K562 (cell line): Measurements from ENCODE around the gene TLX2. TPM values are rescaled to one million over a fixed set of nuclear protein-coding genes. Genes with fewer than 3 reads are reported as not detected.

Source experiments
- ATAC-seq: fragments of 200-7000 bp; cut with Tn5 transposase; 3 replicates; pipeline ENCODE4 v1.9.1; 2020; ENCODE audit warnings: moderate library complexity
- BruUV-seq: library from RNA; stranded (reverse); fragments of 400-500 nt; replicated peaks from 2 replicates; lab custom pipeline; 2021; lab: Mats Ljungman, UMichigan
- CTCF ChIA-PET: fragments of 300-600 bp; formaldehyde crosslinking; extraction: SDS; loops from one replicate; lab custom pipeline; 2021; ENCODE audit warnings: low intra/inter-chr PET ratio; lab: Yijun Ruan, JAX
- POLR2A ChIA-PET: fragments of 300-600, 350-650 bp; sonication (Branson Sonifier 250); formaldehyde crosslinking; extraction: SDS; loops from one replicate; lab custom pipeline; 2021; ENCODE audit warnings: antibody characterized with exemption, inconsistent platforms; lab: Yijun Ruan, JAX
- DNase-seq, 4 experiments: peaks; one replicate each; pipeline versions ENCODE4 v3.0.0 to v3.0.0-alpha.2; 2011 to 2018; ENCODE audit warnings: low spot score in 3 of 4, mixed read lengths in 3 of 4; ENCODE audit errors: extremely low read depth in 1 of 4
- FAIRE-seq: peaks from 2 replicates; lab custom pipeline; 2011; peaks lifted over from hg19 to GRCh38; lab: Jason Lieb, UNC
- H2AFZ ChIP-seq: 2 replicates; pipeline ENCODE4 v1.6.0; 2011; ENCODE audit warnings: low read depth, low read length, control low read depth, inconsistent platforms
- H3K27ac ChIP-seq: fragments of 200-600 bp; 3 replicates; pipeline ENCODE4 v1.8.0; 2011; ENCODE audit warnings: low read depth, mild to moderate bottlenecking, control low read depth, inconsistent platforms, low read length, moderate library complexity, mixed read lengths; ENCODE audit errors: extremely low read depth
- H3K27me3 ChIP-seq, 2 experiments: fragments of 300-600 bp in 1 of 2; 2 replicates in 1 of 2; 3 replicates in 1 of 2; pipeline versions ENCODE4 v1.6.0 to v1.8.0; 2011; ENCODE audit warnings: inconsistent platforms in 2 of 2, low read length in 2 of 2, mild to moderate bottlenecking in 1 of 2, mixed read lengths in 1 of 2, moderate library complexity in 1 of 2; ENCODE audit not compliant: control insufficient read depth in 2 of 2, insufficient read depth in 2 of 2
- H3K36me3 ChIP-seq: fragments of 300-600 bp; 3 replicates; pipeline ENCODE4 v1.8.0; 2011; ENCODE audit warnings: mild to moderate bottlenecking, low read length, inconsistent platforms; ENCODE audit not compliant: control insufficient read depth, insufficient read depth
- H3K4me1 ChIP-seq, 2 experiments: fragments of 200-600 bp in 1 of 2; replicated peaks in 1 of 2; 2 replicates in 1 of 2; 3 replicates in 1 of 2; pipeline versions ENCODE4 v1.5.1 to v1.8.0; 2011; ENCODE audit warnings: inconsistent platforms in 2 of 2, low read length in 2 of 2, mild to moderate bottlenecking in 1 of 2, mixed read lengths in 1 of 2, moderate library complexity in 1 of 2; ENCODE audit not compliant: control insufficient read depth in 2 of 2, insufficient read depth in 2 of 2
- H3K4me2 ChIP-seq: 2 replicates; pipeline ENCODE4 v1.6.1; 2011; ENCODE audit warnings: low read length, control low read depth, inconsistent platforms, mixed read lengths; ENCODE audit not compliant: insufficient read depth
- H3K4me3 ChIP-seq: fragments of 200-600 bp; sonication (generic), shearing (Covaris generic); 2 replicates; pipeline ENCODE4 v1.5.1; 2016; ENCODE audit warnings: control low read depth, inconsistent platforms
- H3K79me2 ChIP-seq: fragments of 200-600 bp; 3 replicates; pipeline ENCODE4 v1.8.0; 2011; ENCODE audit warnings: low read length, inconsistent platforms; ENCODE audit not compliant: control insufficient read depth, insufficient read depth
- H3K9ac ChIP-seq, 2 experiments: 2 replicates each; pipeline versions ENCODE4 v1.6.0 to v1.6.1; 2011; ENCODE audit warnings: low read depth in 2 of 2, low read length in 2 of 2, control low read depth in 1 of 2, inconsistent platforms in 1 of 2, mild to moderate bottlenecking in 1 of 2, mixed read lengths in 1 of 2; ENCODE audit not compliant: insufficient read depth in 1 of 2
- H3K9me1 ChIP-seq: one replicate; pipeline ENCODE4 v1.6.0; 2011; ENCODE audit warnings: inconsistent platforms, mild to moderate bottlenecking, low read length, moderate library complexity; ENCODE audit not compliant: control insufficient read depth, insufficient read depth
- H3K9me3 ChIP-seq: replicated peaks from 2 replicates; pipeline ENCODE4 v1.5.1; 2011; ENCODE audit warnings: low read depth, low read length, inconsistent platforms; ENCODE audit not compliant: control insufficient read depth, insufficient read depth
- H4K20me1 ChIP-seq: replicated peaks from 2 replicates; pipeline ENCODE4 v1.6.1; 2011; ENCODE audit warnings: low read length, inconsistent platforms, mixed read lengths; ENCODE audit not compliant: control insufficient read depth, insufficient read depth
- FUS ChIP-seq: fragments of 200-400 bp; formaldehyde crosslinking; optimal IDR thresholded peaks from 2 replicates; pipeline ENCODE3; 2017; ENCODE audit warnings: low read depth, low read length
- POLR2G ChIP-seq: fragments of 200-400 bp; formaldehyde crosslinking; IDR thresholded peaks from 2 replicates; pipeline ENCODE4 v1.6.1; 2017; ENCODE audit warnings: low read depth, mild to moderate bottlenecking, antibody characterized with exemption, low read length, moderate library complexity
- RFX7 ChIP-seq: fragments of 250-450 bp; sonication (Bioruptor Pico); IDR thresholded peaks from 2 replicates; pipeline ENCODE4 v1.5.1; 2021; ENCODE audit warnings: mild to moderate bottlenecking
- ZNF609 ChIP-seq: sonication (generic); formaldehyde crosslinking; IDR thresholded peaks from 2 replicates; pipeline ENCODE4 v1.8.1; 2023; ENCODE audit warnings: missing genetic modification reagents, mild to moderate bottlenecking, borderline replicate concordance
- WGBS: fragments of 100-300 bp; shearing (Covaris generic); methylation state at CpG from one replicate; pipeline ENCODE4 v1.1.6; 2016; ENCODE audit warnings: low coverage, mixed read lengths; ENCODE audit not compliant: insufficient coverage; ENCODE audit errors: missing lambda C conversion rate; 5-methylcytosine and 5-hydroxymethylcytosine counted together
- in situ Hi-C: fragments of 300-500 bp; cut with MboI; formaldehyde crosslinking; loops from 4 replicates; pipeline ENCODE4 v1.15.0; 2018; ENCODE audit warnings: inconsistent platforms, mixed read lengths
- intact Hi-C: fragments of 100-400 bp; cut with micrococcal nuclease; formaldehyde crosslinking; loops from 2 replicates; pipeline ENCODE4 v1.14.2; 2022
- polyA plus RNA-seq, 8 experiments: library from polyadenylated mRNA; depleted of rRNA in 4 of 8; stranded (reverse) in 5 of 8; unstranded in 3 of 8; fragments of >200 nt; fragmentation: Nextera tagmentation in 2 of 8; fragmentation: Illumina TruSeq in 1 of 8; extraction: Ambion mirVana in 2 of 8; extraction: Trizol in 1 of 8; gene quantifications; 2 replicates each; pipeline versions ENCODE4 v1.2.1 to v1.2.3, GENCODE V29; 2011 to 2014; ENCODE audit warnings: inconsistent platforms in 1 of 8, missing spikeins in 1 of 8
- total RNA-seq, 7 experiments: library from RNA; depleted of rRNA in 6 of 7; stranded (reverse); fragments of >200 nt in 6 of 7; fragmentation: Illumina TruSeq in 2 of 7; extraction: Trizol in 2 of 7; gene quantifications; 2 replicates each; pipeline versions ENCODE4 v1.2.1 to v1.2.3, GENCODE V29; 2011 to 2021; ENCODE audit warnings: low replicate concordance in 1 of 7
- TF ChIP-seq, protein P1 (sequence below): fragments of 250-450 bp; sonication (Bioruptor Pico); IDR thresholded peaks from 2 replicates; pipeline ENCODE4 v1.5.0; 2020; ENCODE audit warnings: mild to moderate bottlenecking

TLX2 gene
- total and polyA plus RNA-seq, 9 of the 15 experiments (the other 6 are each of a cell fraction or from before 2014, with no cell fraction given), result not detected

DNA sequence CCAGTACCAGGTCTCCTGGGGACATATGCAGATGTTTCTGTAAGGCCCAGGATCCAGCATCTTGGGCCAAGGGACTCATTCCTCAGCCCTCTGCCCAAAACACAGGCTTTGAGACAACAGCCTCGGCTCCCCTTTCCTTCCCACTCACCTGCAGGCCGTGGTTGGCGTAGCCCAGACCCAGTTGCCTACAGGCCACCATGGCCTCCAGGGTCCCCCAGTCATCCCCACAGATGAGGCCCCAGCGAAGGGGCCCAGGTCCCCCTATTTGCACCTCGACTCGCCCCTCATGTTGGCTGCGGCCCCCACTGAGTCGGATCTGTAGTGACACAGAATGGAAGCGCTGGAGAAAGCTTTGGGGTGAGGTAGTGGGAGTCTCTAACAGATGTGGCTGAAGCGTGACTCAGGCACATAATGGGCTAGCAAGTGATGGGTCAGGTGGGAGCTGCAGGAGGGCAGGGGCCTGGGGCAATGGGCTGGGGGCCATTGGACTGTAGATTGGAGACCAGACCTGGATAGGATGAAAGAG is 21.3 kb downstream of the TLX2 start:
- DNase-seq (no peak), ATAC-seq (no peak)
- WGBS, result 52% methylated on average over 10 of the region's 10 CpGs
- TF ChIP-seq FUS (no peak), POLR2G (peak; percentile 53)
- TF ChIP-seq, all 486 proteins: peak for 1
- BruUV-seq, result no TSS peak
- Histone ChIP-seq H3K9me1 (peaks cover 3% of the 10 kb centered on the region), H3K4me1 (peaks cover 19 to 29% of the 10 kb centered on the region in 2 experiments; a peak in 4 of 5 replicates), H4K20me1 (no peaks in the 10 kb centered on the region), H3K4me2 (no peak overlapping the region), H3K27ac (no peak overlapping the region), H3K9ac (no peak overlapping the region), H2AFZ (no peak overlapping the region), H3K36me3 (peaks cover 31% of the 10 kb centered on the region), H3K9me3 (no peaks in the 10 kb centered on the region), H3K4me3 (no peak overlapping the region), H3K79me2 (peaks cover 16% of the 10 kb centered on the region), H3K27me3 (no peaks in the 10 kb centered on the region)
- in situ Hi-C loops, result no loop called here
- intact Hi-C loops, result no loop called here
- FAIRE-seq, result no peak
- CTCF ChIA-PET, result interaction anchor here (0.6 kb wide), 1 partner anchor 57 kb away, joined by 3 read pairs; no protein-coding TSS in a partner anchor
- POLR2A ChIA-PET, result interaction anchor here (0.6 kb wide), 1 partner anchor 22 kb away, joined by 3 read pairs; no protein-coding TSS in a partner anchor

- ChIA-PET POLR2A (interaction anchor here (0.6 kb wide), 1 partner anchor 21 kb away, joined by 3 read pairs; no protein-coding TSS in a partner anchor), CTCF (interaction anchor here (0.6 kb wide), 1 partner anchor 58 kb away, joined by 3 read pairs; no protein-coding TSS in a partner anchor)
- H3K4me1 ChIP-seq, result peaks cover 11 to 20% of the 10 kb centered on the region in 2 experiments; a peak in 4 of 5 replicates
- no peaks in the 10 kb centered on the region for H4K20me1 ChIP-seq
- no peak overlapping the region for H3K27ac ChIP-seq
- H3K4me2 ChIP-seq, result no peak overlapping the region
- in situ Hi-C loops, result no loop called here
- H3K36me3 ChIP-seq, result peaks cover 24% of the 10 kb centered on the region
- WGBS, result 50% methylated on average over 18 of the region's 23 CpGs
- H3K9ac ChIP-seq, result peak overlapping the region in 1 of 2 experiments; percentile 37; a peak in 1 of 4 replicates
- intact Hi-C loops, result no loop called here
- H3K27me3 ChIP-seq, result no peaks in the 10 kb centered on the region
- ATAC-seq (no peak), FAIRE-seq (no peak), DNase-seq (no peak)
- H3K4me3 ChIP-seq, result no peak overlapping the region
- H2AFZ ChIP-seq, result no peak overlapping the region
- no peaks in the 10 kb centered on the region for H3K9me1 ChIP-seq
- no peaks in the 10 kb centered on the region for H3K9me3 ChIP-seq
- BruUV-seq, result no TSS peak
- H3K79me2 ChIP-seq, result peaks cover 8% of the 10 kb centered on the region
- TF ChIP-seq POLR2G (peak; percentile 56), ZNF609 (CRISPR knock-in tag) (no peak), RFX7 (CRISPR knock-in tag) (no peak)
- TF ChIP-seq, protein P1, sequence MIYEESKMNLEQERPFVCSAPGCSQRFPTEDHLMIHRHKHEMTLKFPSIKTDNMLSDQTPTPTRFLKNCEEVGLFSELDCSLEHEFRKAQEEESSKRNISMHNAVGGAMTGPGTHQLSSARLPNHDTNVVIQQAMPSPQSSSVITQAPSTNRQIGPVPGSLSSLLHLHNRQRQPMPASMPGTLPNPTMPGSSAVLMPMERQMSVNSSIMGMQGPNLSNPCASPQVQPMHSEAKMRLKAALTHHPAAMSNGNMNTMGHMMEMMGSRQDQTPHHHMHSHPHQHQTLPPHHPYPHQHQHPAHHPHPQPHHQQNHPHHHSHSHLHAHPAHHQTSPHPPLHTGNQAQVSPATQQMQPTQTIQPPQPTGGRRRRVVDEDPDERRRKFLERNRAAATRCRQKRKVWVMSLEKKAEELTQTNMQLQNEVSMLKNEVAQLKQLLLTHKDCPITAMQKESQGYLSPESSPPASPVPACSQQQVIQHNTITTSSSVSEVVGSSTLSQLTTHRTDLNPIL (CRISPR knock-in tag), result no peak
Observed at GRCh38 chr2:74536166-74536950, 22.1 kb downstream of the TLX2 start.
